ENCODE results near the gene PDE9A.

DNA sequence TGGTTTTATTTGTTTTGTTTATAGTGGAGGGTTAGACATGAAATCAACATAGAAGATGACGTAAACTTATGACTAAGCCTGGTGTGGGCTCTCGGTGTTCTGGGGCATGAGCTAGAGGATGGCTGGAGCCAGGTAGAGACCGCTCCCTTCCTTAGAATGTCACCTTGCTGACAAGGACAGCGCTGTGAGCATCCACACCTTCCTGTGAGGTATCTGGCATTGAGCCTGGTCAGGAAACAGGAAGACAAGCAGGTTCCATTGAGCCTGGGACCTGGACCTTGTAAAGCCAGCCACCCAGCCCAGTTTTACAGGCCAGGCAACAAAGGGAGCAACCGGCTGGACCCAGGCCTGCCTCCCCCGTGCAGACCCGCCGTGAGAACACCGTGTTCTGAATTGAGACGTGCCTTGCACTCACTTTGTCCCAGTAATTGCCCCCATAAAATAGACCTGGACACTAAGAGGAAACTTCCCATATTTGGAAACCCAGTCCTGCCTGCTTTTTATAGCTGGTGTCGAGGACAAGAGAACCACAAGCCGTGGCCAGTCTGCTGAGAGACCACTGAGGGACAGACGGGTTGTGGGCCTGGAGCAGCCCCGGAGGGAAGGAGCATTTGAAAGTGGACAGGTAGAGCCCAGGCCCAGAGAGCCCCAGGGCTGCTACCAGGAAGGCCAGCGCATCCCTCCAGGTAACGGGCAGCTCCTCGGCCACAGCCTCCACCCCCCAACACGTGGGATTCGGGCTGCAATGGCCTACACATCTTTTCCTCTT is 78.0 kb downstream of the PDE9A start:
- TF ChIP-seq, protein P1, sequence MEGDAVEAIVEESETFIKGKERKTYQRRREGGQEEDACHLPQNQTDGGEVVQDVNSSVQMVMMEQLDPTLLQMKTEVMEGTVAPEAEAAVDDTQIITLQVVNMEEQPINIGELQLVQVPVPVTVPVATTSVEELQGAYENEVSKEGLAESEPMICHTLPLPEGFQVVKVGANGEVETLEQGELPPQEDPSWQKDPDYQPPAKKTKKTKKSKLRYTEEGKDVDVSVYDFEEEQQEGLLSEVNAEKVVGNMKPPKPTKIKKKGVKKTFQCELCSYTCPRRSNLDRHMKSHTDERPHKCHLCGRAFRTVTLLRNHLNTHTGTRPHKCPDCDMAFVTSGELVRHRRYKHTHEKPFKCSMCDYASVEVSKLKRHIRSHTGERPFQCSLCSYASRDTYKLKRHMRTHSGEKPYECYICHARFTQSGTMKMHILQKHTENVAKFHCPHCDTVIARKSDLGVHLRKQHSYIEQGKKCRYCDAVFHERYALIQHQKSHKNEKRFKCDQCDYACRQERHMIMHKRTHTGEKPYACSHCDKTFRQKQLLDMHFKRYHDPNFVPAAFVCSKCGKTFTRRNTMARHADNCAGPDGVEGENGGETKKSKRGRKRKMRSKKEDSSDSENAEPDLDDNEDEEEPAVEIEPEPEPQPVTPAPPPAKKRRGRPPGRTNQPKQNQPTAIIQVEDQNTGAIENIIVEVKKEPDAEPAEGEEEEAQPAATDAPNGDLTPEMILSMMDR (IDR thresholded peaks at IDR 0.05; ENCODE audit: borderline replicate concordance, extremely low read depth, low read length, poor library complexity, severe bottlenecking) = no peak
- TF ChIP-seq EZH2 (IDR thresholded peaks at IDR 0.05; ENCODE audit: borderline replicate concordance, low read depth, low read length, severe bottlenecking) = no peak

All from DND-41 (cell line).